SK-N-SH treated with all-trans-retinoic acid at 6 μM for 48 hours (cell line): ENCODE results near the gene PAK5.

Source experiments
- ATAC-seq: fragments of 200-7000 bp; cut with Tn5 transposase; 3 replicates; pipeline ENCODE4 v1.9.1; 2020; ENCODE audit warnings: mild to moderate bottlenecking, moderate library complexity
- ARNTL ChIP-seq: fragments of 450-650 bp; formaldehyde crosslinking; IDR thresholded peaks from 2 replicates; pipeline ENCODE4 v1.5.0; 2020; ENCODE audit warnings: low read depth, mild to moderate bottlenecking, moderate library complexity, borderline replicate concordance
- BACH2 ChIP-seq: fragments of 250-450 bp; sonication (Bioruptor Pico); IDR thresholded peaks from 2 replicates; pipeline ENCODE4 v1.9.0; 2021; ENCODE audit warnings: mild to moderate bottlenecking, borderline replicate concordance
- CREB5 ChIP-seq: fragments of 250-450 bp; sonication (Bioruptor Pico); IDR thresholded peaks from 2 replicates; pipeline ENCODE4 v1.5.1; 2020; ENCODE audit warnings: low read depth, mild to moderate bottlenecking, moderate library complexity
- CSDC2 ChIP-seq: fragments of 250-450 bp; sonication (Bioruptor Pico); IDR thresholded peaks from 2 replicates; pipeline ENCODE4 v1.5.0; 2020; ENCODE audit warnings: mild to moderate bottlenecking, moderate library complexity
- ESRRG ChIP-seq: fragments of 250-450 bp; sonication (Bioruptor Pico); IDR thresholded peaks from 2 replicates; pipeline ENCODE4 v1.6.1; 2021; ENCODE audit warnings: mild to moderate bottlenecking
- GLIS3 ChIP-seq: fragments of 250-450 bp; sonication (Bioruptor Pico); IDR thresholded peaks from 2 replicates; pipeline ENCODE4 v1.5.0; 2020; ENCODE audit warnings: mild to moderate bottlenecking, moderate library complexity
- ISL1 ChIP-seq: fragments of 250-450 bp; sonication (Bioruptor Pico); IDR thresholded peaks from 2 replicates; pipeline ENCODE4 v2.1.2; 2022; ENCODE audit warnings: mild to moderate bottlenecking, moderate library complexity
- OSR1 ChIP-seq: fragments of 250-450 bp; sonication (Bioruptor Pico); IDR thresholded peaks from 2 replicates; pipeline ENCODE4 v1.8.0; 2022; ENCODE audit warnings: moderate library complexity, mild to moderate bottlenecking, inconsistent platforms
- PATZ1 ChIP-seq: fragments of 250-450 bp; sonication (Bioruptor Pico); IDR thresholded peaks from 2 replicates; pipeline ENCODE4 v1.8.0; 2020; ENCODE audit warnings: mild to moderate bottlenecking, moderate library complexity, borderline replicate concordance
- PPARA ChIP-seq: fragments of 250-450 bp; sonication (Bioruptor Pico); IDR thresholded peaks from 2 replicates; pipeline ENCODE4 v1.5.0; 2020; ENCODE audit warnings: mild to moderate bottlenecking, borderline replicate concordance
- RARB ChIP-seq: fragments of 250-450 bp; sonication (Bioruptor Pico); IDR thresholded peaks from 2 replicates; pipeline ENCODE4 v1.8.0; 2021; ENCODE audit warnings: mild to moderate bottlenecking, moderate library complexity
- TCF4 ChIP-seq: fragments of 250-450 bp; sonication (Bioruptor Pico); IDR thresholded peaks from 2 replicates; pipeline ENCODE4 v1.8.0; 2021; ENCODE audit warnings: mild to moderate bottlenecking, moderate library complexity, borderline replicate concordance
- TOX ChIP-seq: fragments of 250-450 bp; sonication (Bioruptor Pico); IDR thresholded peaks from 2 replicates; pipeline ENCODE4 v1.8.0; 2021; ENCODE audit warnings: mild to moderate bottlenecking, moderate library complexity, borderline replicate concordance
- TSHZ2 ChIP-seq: fragments of 250-450 bp; sonication (Bioruptor Pico); IDR thresholded peaks from 2 replicates; pipeline ENCODE4 v1.5.0; 2020; ENCODE audit warnings: mild to moderate bottlenecking, moderate library complexity
- ZC3H10 ChIP-seq: fragments of 250-450 bp; sonication (Bioruptor Pico); IDR thresholded peaks from 2 replicates; pipeline ENCODE4 v1.5.1; 2021; ENCODE audit warnings: mild to moderate bottlenecking, moderate library complexity
- ZFP30 ChIP-seq: fragments of 450-650 bp; formaldehyde crosslinking; IDR thresholded peaks from 2 replicates; pipeline ENCODE4 v1.5.0; 2022; ENCODE audit warnings: mild to moderate bottlenecking, moderate library complexity
- ZNF565 ChIP-seq: fragments of 450-650 bp; formaldehyde crosslinking; conservative IDR thresholded peaks from 2 replicates; pipeline ENCODE4 v1.5.0; 2020; ENCODE audit warnings: low read depth, mild to moderate bottlenecking, moderate library complexity
- ZNF70 ChIP-seq: fragments of 450-650 bp; formaldehyde crosslinking; IDR thresholded peaks from 2 replicates; pipeline ENCODE4 v1.5.0; 2020; ENCODE audit warnings: mild to moderate bottlenecking, moderate library complexity
- ZNF8 ChIP-seq: fragments of 450-650 bp; formaldehyde crosslinking; IDR thresholded peaks from 2 replicates; pipeline ENCODE4 v1.5.0; 2020; ENCODE audit warnings: mild to moderate bottlenecking, moderate library complexity
- TF ChIP-seq, protein P1 (sequence below): fragments of 250-450 bp; sonication (Bioruptor Pico); IDR thresholded peaks from 2 replicates; pipeline ENCODE4 v1.5.1; 2021; ENCODE audit warnings: mild to moderate bottlenecking, moderate library complexity
- TF ChIP-seq, protein P2 (sequence below): fragments of 250-450 bp; sonication (Bioruptor Pico); IDR thresholded peaks from 2 replicates; pipeline ENCODE4 v1.8.0; 2021; ENCODE audit warnings: low read depth, mild to moderate bottlenecking, moderate library complexity, borderline replicate concordance

The PAK5 gene

GRCh38 chr20:9628141-9628540 lies 210.7 kb downstream of the PAK5 start:
- TF ChIP-seq TSHZ2 (no peak), ESRRG (no peak), BACH2 (CRISPR knock-in tag) (no peak), ARNTL (CRISPR knock-in tag) (no peak), PATZ1 (CRISPR knock-in tag) (no peak), ISL1 (CRISPR knock-in tag) (no peak), TCF4 (CRISPR knock-in tag) (no peak), CSDC2 (CRISPR knock-in tag) (no peak), ZNF565 (CRISPR knock-in tag) (no peak), GLIS3 (CRISPR knock-in tag) (no peak), ZNF8 (CRISPR knock-in tag) (no peak), RARB (CRISPR knock-in tag) (no peak)
- TF ChIP-seq, protein P1, sequence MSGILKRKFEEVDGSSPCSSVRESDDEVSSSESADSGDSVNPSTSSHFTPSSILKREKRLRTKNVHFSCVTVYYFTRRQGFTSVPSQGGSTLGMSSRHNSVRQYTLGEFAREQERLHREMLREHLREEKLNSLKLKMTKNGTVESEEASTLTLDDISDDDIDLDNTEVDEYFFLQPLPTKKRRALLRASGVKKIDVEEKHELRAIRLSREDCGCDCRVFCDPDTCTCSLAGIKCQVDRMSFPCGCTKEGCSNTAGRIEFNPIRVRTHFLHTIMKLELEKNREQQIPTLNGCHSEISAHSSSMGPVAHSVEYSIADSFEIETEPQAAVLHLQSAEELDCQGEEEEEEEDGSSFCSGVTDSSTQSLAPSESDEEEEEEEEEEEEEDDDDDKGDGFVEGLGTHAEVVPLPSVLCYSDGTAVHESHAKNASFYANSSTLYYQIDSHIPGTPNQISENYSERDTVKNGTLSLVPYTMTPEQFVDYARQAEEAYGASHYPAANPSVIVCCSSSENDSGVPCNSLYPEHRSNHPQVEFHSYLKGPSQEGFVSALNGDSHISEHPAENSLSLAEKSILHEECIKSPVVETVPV (CRISPR knock-in tag) = no peak
- TF ChIP-seq, all 23 proteins: peak for 0
- ATAC-seq = no peak

DNA sequence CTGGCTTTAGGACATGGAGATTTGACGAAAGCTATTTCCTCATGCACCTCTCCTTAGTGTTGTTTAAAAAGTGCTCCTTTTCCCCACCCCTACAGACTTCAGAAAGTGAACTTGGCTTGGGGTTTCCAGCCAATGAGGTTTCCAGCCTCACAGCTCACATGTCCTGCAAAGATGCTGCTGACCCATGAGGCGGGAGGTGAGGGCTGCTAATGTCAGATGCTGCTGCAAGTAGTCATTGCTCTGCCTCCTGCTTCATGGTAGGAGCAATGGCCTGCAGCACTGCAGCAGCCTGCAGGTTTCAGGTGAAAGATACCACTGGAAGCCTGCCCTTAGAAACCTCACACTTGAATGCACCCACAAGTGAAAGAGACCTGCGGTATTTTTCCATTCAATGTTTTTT lies 211.7 kb downstream of the PAK5 start:
- ATAC-seq = no peak

More for the DNA sequence above, 211.7 kb downstream of the PAK5 start:
- TF ChIP-seq ESRRG (no peak), CSDC2 (CRISPR knock-in tag) (no peak), ZFP30 (CRISPR knock-in tag) (no peak), CREB5 (CRISPR knock-in tag) (no peak), ISL1 (CRISPR knock-in tag) (no peak), BACH2 (CRISPR knock-in tag) (no peak), TCF4 (CRISPR knock-in tag) (no peak), OSR1 (CRISPR knock-in tag) (no peak), ZC3H10 (CRISPR knock-in tag) (no peak), TOX (CRISPR knock-in tag) (no peak), ZNF565 (CRISPR knock-in tag) (no peak), TSHZ2 (no peak), ZNF70 (CRISPR knock-in tag) (no peak), PPARA (CRISPR knock-in tag) (no peak)
- TF ChIP-seq, protein P2, sequence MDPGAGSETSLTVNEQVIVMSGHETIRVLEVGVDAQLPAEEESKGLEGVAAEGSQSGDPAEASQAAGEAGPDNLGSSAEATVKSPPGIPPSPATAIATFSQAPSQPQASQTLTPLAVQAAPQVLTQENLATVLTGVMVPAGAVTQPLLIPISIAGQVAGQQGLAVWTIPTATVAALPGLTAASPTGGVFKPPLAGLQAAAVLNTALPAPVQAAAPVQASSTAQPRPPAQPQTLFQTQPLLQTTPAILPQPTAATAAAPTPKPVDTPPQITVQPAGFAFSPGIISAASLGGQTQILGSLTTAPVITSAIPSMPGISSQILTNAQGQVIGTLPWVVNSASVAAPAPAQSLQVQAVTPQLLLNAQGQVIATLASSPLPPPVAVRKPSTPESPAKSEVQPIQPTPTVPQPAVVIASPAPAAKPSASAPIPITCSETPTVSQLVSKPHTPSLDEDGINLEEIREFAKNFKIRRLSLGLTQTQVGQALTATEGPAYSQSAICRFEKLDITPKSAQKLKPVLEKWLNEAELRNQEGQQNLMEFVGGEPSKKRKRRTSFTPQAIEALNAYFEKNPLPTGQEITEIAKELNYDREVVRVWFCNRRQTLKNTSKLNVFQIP (CRISPR knock-in tag) = no peak
- TF ChIP-seq, all 23 proteins: peak for 0
